PC-3 (cell line): Measurements from ENCODE around the gene IBTK. TPM values are rescaled to one million over a fixed set of nuclear protein-coding genes. Genes with fewer than 3 reads are reported as not detected.

ENCODE experiments used
- ATAC-seq: fragments of 200-7000 bp; cut with Tn5 transposase; 2 replicates; pipeline ENCODE4 v1.9.1; 2020; ENCODE audit warnings: mild to moderate bottlenecking, moderate library complexity
- BruUV-seq: library from RNA; stranded (reverse); fragments of 400-500 nt; replicated peaks from 2 replicates; lab custom pipeline; 2021; lab: Mats Ljungman, UMichigan
- CTCF ChIA-PET: fragments of 300-600 bp; sonication (Branson Sonifier 250); formaldehyde crosslinking; loops from one replicate; lab custom pipeline; 2022; ENCODE audit warnings: antibody characterized with exemption; lab: Charles Lee
- POLR2A ChIA-PET: fragments of 300-600 bp; sonication (Branson Sonifier 250); formaldehyde crosslinking; loops from one replicate; lab custom pipeline; 2022; ENCODE audit warnings: antibody characterized with exemption; ENCODE audit not compliant: unreplicated experiment; lab: Charles Lee
- DNase-seq: peaks from one replicate; pipeline ENCODE4 v3.0.0-alpha.2; 2015
- H2AFZ ChIP-seq: fragments of 300-600 bp; sonication (generic); 2 replicates; pipeline ENCODE4 v1.6.0; 2016; ENCODE audit warnings: antibody characterized with exemption, low read length
- H3F3A ChIP-seq: fragments of 300-600 bp; sonication (generic); one replicate; pipeline ENCODE4 v1.6.0; 2017; ENCODE audit warnings: antibody characterized with exemption, low read length, control low read depth, mild to moderate bottlenecking; ENCODE audit not compliant: unreplicated experiment
- H3K27ac ChIP-seq: fragments of 300-600 bp; sonication (generic); 2 replicates; pipeline ENCODE4 v1.5.1; 2016; ENCODE audit warnings: mild to moderate bottlenecking, low read length
- H3K27me3 ChIP-seq: fragments of 300-600 bp; sonication (generic); 2 replicates; pipeline ENCODE4 v1.6.1; 2016; ENCODE audit warnings: low read length, mixed read lengths
- H3K36me3 ChIP-seq: fragments of 300-600 bp; sonication (generic); 2 replicates; pipeline ENCODE4 v1.6.1; 2016; ENCODE audit warnings: low read depth, mixed run types, low read length, mixed read lengths
- H3K4me1 ChIP-seq: fragments of 300-600 bp; sonication (generic); 2 replicates; pipeline ENCODE4 v1.5.1; 2016; ENCODE audit warnings: low read length; ENCODE audit not compliant: insufficient read depth
- H3K4me2 ChIP-seq: fragments of 300-600 bp; sonication (generic); 2 replicates; pipeline ENCODE4 v1.6.0; 2016; ENCODE audit warnings: low read length
- H3K4me3 ChIP-seq: fragments of 300-600 bp; sonication (generic); 2 replicates; pipeline ENCODE4 v1.5.1; 2016; ENCODE audit warnings: mild to moderate bottlenecking, low read length, mixed read lengths
- H3K79me2 ChIP-seq: fragments of 300-600 bp; sonication (generic); 2 replicates; pipeline ENCODE4 v1.6.1; 2017; ENCODE audit warnings: low read length, mixed read lengths
- H3K9ac ChIP-seq: fragments of 300-600 bp; sonication (generic); 2 replicates; pipeline ENCODE4 v1.6.0; 2016; ENCODE audit warnings: mild to moderate bottlenecking, low read length
- H3K9me2 ChIP-seq: fragments of 300-600 bp; sonication (generic); replicated peaks from 2 replicates; pipeline ENCODE4 v1.6.1; 2016; ENCODE audit warnings: mixed run types, low read length, mixed read lengths
- H3K9me3 ChIP-seq: fragments of 300-600 bp; sonication (generic); 2 replicates; pipeline ENCODE4 v1.6.1; 2016; ENCODE audit warnings: low read length, mixed read lengths
- H4K20me1 ChIP-seq: fragments of 300-600 bp; sonication (generic); 2 replicates; pipeline ENCODE4 v1.6.1; 2016; ENCODE audit warnings: low read length, mixed read lengths
- EZH2 ChIP-seq: fragments of 300-600 bp; sonication (generic); IDR thresholded peaks from one replicate; pipeline ENCODE4 v1.6.1; 2017; ENCODE audit warnings: antibody characterized with exemption, mild to moderate bottlenecking, low read length; ENCODE audit not compliant: unreplicated experiment
- EZH2phosphoT487 ChIP-seq: fragments of 300-600 bp; sonication (generic); IDR thresholded peaks from 2 replicates; pipeline ENCODE4 v1.6.1; 2018; ENCODE audit warnings: mild to moderate bottlenecking, antibody characterized with exemption, low read length, borderline replicate concordance
- intact Hi-C: fragments of 100-400 bp; cut with micrococcal nuclease; formaldehyde crosslinking; loops from 2 replicates; pipeline ENCODE4 v1.9.0; 2023
- total RNA-seq: library from RNA; depleted of rRNA; stranded (reverse); fragments of >200 nt; gene quantifications from 2 replicates; pipeline ENCODE4 v1.2.3, GENCODE V29; 2014
- TF ChIP-seq, protein P1 (sequence below): fragments of 300-600 bp; sonication (generic); conservative IDR thresholded peaks from 2 replicates; pipeline ENCODE4 v1.5.1; 2017; ENCODE audit warnings: antibody characterized with exemption, low read depth, mild to moderate bottlenecking, low read length

Gene IBTK
- total RNA-seq, 1 experiment from 2014 or later, result 17.2 TPM

DNA sequence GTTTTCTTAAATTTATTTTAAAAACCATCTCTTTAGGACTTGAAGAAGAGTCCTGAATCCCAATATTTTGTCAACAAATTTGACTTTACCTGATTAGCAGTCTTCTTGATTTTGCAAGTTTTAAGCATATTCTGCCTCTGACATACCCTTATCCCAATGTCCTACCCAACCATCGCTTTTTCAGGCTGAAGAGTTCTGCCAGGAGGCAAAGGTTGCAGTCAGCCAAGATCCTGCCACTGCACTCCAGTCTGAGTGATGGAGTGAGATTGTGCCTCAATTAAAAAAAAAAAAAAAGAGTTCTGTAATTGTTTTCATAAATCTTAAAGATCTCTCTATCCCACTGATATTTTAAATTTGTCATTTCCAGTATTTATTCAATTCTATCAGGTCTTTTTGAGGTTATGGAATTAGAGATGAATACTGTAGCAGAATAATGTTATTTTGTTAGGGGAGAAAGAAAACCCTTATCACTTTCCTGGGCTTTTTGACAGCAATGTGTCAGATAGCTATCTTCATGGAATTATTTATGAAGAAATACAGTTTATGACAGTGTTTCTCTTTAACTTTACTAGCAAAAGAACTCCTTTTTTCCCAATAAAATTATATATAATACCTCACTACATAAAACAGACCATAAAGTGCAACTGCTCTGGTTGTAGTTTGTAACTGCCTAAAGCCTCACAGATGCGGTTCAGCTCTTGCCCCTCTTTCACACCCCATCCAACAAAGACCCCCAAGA is 78.2 kb downstream of the IBTK start:
- no peak for DNase-seq
- Histone ChIP-seq H3K27ac (no peak overlapping the region), H3F3A (no peaks in the 10 kb centered on the region), H3K4me2 (no peak overlapping the region), H4K20me1 (no peaks in the 10 kb centered on the region), H3K4me3 (no peak overlapping the region), H3K27me3 (no peaks in the 10 kb centered on the region), H3K79me2 (no peaks in the 10 kb centered on the region), H3K4me1 (no peaks in the 10 kb centered on the region), H3K9ac (no peak overlapping the region), H3K9me2 (no peaks in the 10 kb centered on the region), H3K9me3 (no peaks in the 10 kb centered on the region), H3K36me3 (peaks cover 6% of the 10 kb centered on the region; the same call in 1 of the 2 replicates), H2AFZ (no peak overlapping the region)
- ATAC-seq, result no peak
- POLR2A ChIA-PET, result no interaction called here
- no peak for TF ChIP-seq EZH2
- TF ChIP-seq, protein P1, sequence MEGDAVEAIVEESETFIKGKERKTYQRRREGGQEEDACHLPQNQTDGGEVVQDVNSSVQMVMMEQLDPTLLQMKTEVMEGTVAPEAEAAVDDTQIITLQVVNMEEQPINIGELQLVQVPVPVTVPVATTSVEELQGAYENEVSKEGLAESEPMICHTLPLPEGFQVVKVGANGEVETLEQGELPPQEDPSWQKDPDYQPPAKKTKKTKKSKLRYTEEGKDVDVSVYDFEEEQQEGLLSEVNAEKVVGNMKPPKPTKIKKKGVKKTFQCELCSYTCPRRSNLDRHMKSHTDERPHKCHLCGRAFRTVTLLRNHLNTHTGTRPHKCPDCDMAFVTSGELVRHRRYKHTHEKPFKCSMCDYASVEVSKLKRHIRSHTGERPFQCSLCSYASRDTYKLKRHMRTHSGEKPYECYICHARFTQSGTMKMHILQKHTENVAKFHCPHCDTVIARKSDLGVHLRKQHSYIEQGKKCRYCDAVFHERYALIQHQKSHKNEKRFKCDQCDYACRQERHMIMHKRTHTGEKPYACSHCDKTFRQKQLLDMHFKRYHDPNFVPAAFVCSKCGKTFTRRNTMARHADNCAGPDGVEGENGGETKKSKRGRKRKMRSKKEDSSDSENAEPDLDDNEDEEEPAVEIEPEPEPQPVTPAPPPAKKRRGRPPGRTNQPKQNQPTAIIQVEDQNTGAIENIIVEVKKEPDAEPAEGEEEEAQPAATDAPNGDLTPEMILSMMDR, result no peak
- TF ChIP-seq EZH2phosphoT487, result no peak
- intact Hi-C loops, result no loop called here
- no TSS peak for BruUV-seq
- CTCF ChIA-PET, result no interaction called here

DNA sequence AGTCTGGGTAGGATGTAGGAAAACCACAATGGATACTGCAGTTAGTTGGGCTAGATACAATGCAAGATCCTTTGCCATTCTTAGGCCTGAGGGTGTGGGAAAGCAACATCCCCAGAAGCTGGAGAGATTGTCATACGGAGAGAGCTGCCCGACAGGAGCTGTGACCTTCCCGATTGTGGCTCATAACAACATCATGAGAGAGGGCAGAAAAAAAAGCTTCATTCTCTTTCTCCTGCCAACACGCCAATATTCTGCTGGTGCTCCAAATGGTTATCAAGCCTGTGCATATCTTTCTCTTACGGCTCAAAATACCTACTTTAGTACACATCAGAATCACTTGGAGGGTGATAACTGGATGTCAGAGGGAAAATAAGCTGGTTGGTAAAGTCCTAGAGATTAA is 81.1 kb downstream of the IBTK start:
- H3K27ac ChIP-seq, result no peak overlapping the region
- H2AFZ ChIP-seq, result no peak overlapping the region
- no peak overlapping the region for H3K9ac ChIP-seq
- no peak overlapping the region for H3K4me3 ChIP-seq
- H3K36me3 ChIP-seq, result peaks cover 3% of the 10 kb centered on the region; the same call in 1 of the 2 replicates
- H3K4me2 ChIP-seq, result no peak overlapping the region
- H4K20me1 ChIP-seq, result no peaks in the 10 kb centered on the region
- DNase-seq (no peak), ATAC-seq (no peak)
- no peaks in the 10 kb centered on the region for H3K9me3 ChIP-seq
- H3K79me2 ChIP-seq, result no peaks in the 10 kb centered on the region
- no peaks in the 10 kb centered on the region for H3K27me3 ChIP-seq
- CTCF ChIA-PET, result no interaction called here
- POLR2A ChIA-PET, result interaction anchor here (0.6 kb wide), 1 partner anchor 71 kb away, joined by 4 read pairs; no protein-coding TSS in a partner anchor
- TF ChIP-seq EZH2phosphoT487, result no peak
- TF ChIP-seq EZH2, result no peak
- TF ChIP-seq, protein P1, result no peak
- intact Hi-C loops, result no loop called here
- H3F3A ChIP-seq, result no peaks in the 10 kb centered on the region
- BruUV-seq, result no TSS peak
- no peaks in the 10 kb centered on the region for H3K9me2 ChIP-seq
- H3K4me1 ChIP-seq, result no peaks in the 10 kb centered on the region
